Measurements from ENCODE around the gene ASXL1.

DNA sequence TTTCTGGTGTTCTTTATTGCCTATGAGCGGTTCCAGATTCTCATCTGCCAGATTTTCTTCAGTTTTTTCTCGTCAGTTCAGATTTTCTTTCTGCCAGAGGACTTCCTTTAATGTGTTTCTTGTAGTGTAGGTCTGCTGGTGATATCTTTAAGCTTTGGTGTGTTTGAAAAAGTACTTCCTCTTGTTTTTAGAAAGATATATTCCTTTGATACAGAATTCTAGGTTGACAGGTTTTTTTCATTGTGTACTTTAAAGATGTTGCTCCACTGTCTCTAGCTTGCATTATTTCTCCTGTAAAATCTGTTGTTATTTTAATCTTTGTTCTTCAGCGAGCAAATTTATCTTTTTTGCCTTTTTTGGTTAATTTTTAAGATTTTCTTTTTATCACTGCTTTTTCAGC is 36.9 kb downstream of the ASXL1 start:
- TF ChIP-seq GATA2 (IDR thresholded peaks at IDR 0.05; ENCODE audit: low read depth, low read length) (no peak), GATA3 (IDR thresholded peaks at IDR 0.05; ENCODE audit: low read depth, low read length) (no peak)

Measured in SH-SY5Y (cell line).